ENCODE data around the gene MAMDC4.

- no peak for TF ChIP-seq EZH2 (conservative IDR thresholded peaks at IDR 0.05; ENCODE audit: low read depth, low read length)
- no peak for TF ChIP-seq STAG1 (CRISPR knock-in tag; IDR thresholded peaks at IDR 0.05)
- no peak for TF ChIP-seq EHMT2 (IDR thresholded peaks at IDR 0.05; ENCODE audit: borderline replicate concordance, low read depth, low read length)
- no peak for TF ChIP-seq ZNF274 (CRISPR knock-in tag; IDR thresholded peaks at IDR 0.05)
- no peak for TF ChIP-seq HNF1B (CRISPR knock-in tag; IDR thresholded peaks at IDR 0.05)
- no peak for TF ChIP-seq HDAC2 (CRISPR knock-in tag; IDR thresholded peaks at IDR 0.05)
- no peak for TF ChIP-seq ZNF552 (CRISPR knock-in tag; IDR thresholded peaks at IDR 0.05; ENCODE audit: borderline replicate concordance)
- TF ChIP-seq ZNF776 (CRISPR knock-in tag; IDR thresholded peaks at IDR 0.05) = no peak
- no peak for TF ChIP-seq ZBTB21 (CRISPR knock-in tag; IDR thresholded peaks at IDR 0.05)
These were observed at the start of gene MAMDC4 for GRCh38 chr9:136851941-136852663.
